ENCODE results near the gene RNU7-1.
A peak's percentile ranks its signal among the peaks of the same experiment; 100 is the strongest.

The RNU7-1 gene

GRCh38 chr12:6964605-6965025, 21.0 kb downstream of the RNU7-1 start:
- DNase-seq (ENCODE audit: low read depth in 2 of 2): no peak

- DNase-seq (ENCODE audit: low read depth in 2 of 2): peak; percentile 76 to 81
Measured at GRCh38 chr12:6965026-6965661, 21.5 kb downstream of the RNU7-1 start.

GRCh38 chr12:6965714-6966113, 22.1 kb downstream of the RNU7-1 start:
- no peak for DNase-seq (ENCODE audit: low read depth in 2 of 2)

DNA sequence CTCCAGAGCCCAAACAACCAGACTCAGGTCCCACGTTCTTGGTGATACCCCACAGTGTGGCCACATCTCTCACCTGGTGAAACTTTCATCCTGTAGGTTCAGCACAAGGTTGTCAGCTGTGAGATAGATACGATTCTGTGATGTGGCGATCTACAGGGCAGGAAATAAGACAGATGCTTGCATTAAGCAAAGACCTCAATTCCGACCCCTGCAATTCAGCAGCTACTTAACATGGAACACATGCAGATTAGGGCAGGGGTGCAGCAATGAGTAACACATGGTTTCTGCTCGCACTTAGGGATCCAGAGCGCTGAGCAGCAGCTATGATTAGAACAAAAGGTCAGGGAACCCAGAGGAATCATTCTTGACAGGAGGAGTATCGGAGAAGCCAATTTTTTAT, 22.7 kb downstream of the RNU7-1 start:
- no peak for DNase-seq (ENCODE audit: low read depth in 2 of 2)

GRCh38 chr12:6967651-6968100, 24.1 kb downstream of the RNU7-1 start:
- no peak for DNase-seq (ENCODE audit: low read depth in 2 of 2)

DNA sequence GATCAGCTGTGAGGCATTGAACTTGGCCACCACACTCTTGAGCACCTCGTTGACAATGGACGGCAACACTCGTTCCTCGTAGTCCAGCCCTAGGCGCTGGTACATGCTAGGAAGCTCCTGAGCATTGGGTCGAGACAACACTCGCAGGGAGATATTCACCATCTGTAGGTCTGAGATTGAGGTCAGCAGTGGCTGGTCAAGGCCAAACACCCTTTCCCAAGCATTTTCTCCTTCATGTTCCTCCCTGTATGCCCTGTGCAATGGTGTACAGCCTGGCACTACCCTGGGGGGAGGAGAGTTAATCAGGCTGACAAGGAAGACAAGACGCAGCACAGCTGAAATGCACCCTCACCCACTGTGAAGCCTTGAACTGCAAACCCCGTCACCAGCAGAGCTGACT, 24.8 kb downstream of the RNU7-1 start:
- DNase-seq (ENCODE audit: low read depth in 2 of 2): no peak

GRCh38 chr12:6970096-6970527, 26.5 kb downstream of the RNU7-1 start:
- no peak for DNase-seq (ENCODE audit: low read depth in 2 of 2)

GRCh38 chr12:6974180-6974579, 30.6 kb downstream of the RNU7-1 start:
- no peak for DNase-seq (ENCODE audit: low read depth in 2 of 2)

GRCh38 chr12:6975297-6976032, 31.8 kb downstream of the RNU7-1 start:
- no peak for DNase-seq (ENCODE audit: low read depth in 2 of 2)

GRCh38 chr12:6977653-6978052, 34.0 kb downstream of the RNU7-1 start:
- no peak for DNase-seq (ENCODE audit: low read depth in 2 of 2)

DNA sequence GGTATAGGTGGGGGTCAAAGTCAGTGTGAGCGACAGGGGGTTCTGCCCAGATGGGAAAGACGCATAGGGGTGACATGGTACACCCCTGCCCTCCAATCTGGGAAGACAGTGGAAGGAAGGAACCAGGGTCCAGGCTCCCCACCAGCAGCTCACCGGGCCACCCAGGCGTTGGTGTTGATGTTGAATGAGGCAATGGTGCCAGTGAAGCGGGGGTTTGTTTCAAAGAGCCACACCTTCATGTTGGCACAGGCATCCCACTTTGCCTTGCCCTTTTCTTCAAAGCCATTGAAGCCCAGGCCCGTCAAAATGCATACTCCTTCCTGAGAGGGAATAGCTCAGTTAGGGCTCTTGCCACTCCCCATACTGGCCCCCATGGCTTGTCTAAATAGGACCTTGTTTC, 34.6 kb downstream of the RNU7-1 start:
- no peak for DNase-seq (ENCODE audit: low read depth in 2 of 2)

DNA sequence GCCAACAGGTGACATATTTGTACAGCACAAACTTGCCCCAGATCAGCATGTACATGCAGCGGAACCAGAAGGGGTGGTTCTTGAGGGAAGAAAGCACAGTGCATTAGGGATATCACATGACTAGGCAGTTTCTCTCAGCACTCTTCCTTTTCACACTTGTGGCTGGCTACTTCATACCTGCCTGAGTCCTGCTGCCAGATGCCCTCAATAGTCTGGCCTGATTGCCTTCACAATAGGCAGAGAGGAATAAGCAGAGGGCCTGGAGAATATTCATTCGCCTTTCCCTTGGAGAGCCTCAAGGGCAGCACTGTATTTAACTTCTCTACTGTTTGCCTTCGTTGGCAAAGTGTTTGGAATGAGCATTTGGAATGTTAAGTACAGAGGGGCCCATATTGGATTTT, 35.0 kb downstream of the RNU7-1 start:
- DNase-seq (ENCODE audit: low read depth in 2 of 2): no peak

DNA sequence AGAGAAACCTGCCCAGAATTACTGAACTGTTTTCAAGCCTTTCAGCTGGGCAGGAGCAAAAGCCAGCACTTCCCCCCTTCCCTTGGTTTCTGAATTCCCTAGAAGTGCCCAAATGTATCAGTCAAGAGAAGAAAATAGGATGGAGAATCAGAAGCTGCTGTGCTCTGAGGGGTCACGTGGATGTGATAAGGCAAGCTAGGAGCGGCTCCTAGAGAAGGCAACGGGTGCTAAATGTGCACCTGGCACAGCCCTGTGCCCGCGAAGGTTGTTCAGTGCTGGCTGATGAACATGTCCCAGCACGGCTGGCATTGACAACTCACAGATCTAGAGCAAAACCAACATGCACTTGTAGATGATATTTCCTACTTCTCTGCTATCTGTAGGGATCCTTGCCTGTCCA, 35.4 kb downstream of the RNU7-1 start:
- DNase-seq (ENCODE audit: low read depth in 2 of 2): no peak

DNA sequence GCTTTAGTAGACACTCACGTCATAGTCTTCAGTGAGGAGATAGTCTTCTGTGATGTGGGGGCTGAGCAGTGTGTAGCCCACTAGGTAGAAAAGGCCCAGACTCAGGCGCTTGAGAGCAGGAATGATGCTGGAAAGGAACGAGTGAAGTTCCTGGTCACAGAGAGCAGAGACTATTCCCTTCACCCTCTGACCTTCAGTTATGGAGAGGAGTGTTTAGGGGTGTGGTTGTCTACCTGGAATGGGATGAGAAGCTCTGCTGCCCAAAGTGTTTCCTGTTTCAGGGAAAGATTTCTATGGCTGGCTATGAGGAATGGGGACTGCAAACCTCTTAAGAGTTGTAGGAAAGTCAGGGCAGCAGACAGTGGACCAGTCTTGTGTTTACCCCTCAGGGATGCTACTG, 35.8 kb downstream of the RNU7-1 start:
- DNase-seq (ENCODE audit: low read depth in 2 of 2): no peak

GRCh38 chr12:6980075-6980474, 36.5 kb downstream of the RNU7-1 start:
- no peak for DNase-seq (ENCODE audit: low read depth in 2 of 2)

DNA sequence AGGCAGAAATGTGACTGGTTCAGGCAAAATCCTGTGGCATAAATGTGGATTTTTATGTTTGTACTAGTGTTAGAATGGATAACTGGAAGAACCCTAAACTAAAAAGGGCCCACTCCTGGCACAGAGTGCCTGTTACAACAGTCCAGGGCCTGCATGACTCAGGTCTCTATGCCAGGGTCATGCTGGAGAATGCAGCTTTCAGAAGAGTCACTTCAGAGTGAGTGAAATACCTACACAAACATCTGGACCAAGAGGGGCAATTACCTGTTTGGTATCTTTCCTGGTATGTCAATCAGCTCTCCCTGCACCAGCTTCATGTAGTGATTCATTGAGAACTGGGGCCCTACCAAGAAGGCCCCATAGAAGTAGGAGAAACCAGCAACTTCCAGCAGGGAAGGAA, 37.1 kb downstream of the RNU7-1 start:
- no peak for DNase-seq (ENCODE audit: low read depth in 2 of 2)

DNA sequence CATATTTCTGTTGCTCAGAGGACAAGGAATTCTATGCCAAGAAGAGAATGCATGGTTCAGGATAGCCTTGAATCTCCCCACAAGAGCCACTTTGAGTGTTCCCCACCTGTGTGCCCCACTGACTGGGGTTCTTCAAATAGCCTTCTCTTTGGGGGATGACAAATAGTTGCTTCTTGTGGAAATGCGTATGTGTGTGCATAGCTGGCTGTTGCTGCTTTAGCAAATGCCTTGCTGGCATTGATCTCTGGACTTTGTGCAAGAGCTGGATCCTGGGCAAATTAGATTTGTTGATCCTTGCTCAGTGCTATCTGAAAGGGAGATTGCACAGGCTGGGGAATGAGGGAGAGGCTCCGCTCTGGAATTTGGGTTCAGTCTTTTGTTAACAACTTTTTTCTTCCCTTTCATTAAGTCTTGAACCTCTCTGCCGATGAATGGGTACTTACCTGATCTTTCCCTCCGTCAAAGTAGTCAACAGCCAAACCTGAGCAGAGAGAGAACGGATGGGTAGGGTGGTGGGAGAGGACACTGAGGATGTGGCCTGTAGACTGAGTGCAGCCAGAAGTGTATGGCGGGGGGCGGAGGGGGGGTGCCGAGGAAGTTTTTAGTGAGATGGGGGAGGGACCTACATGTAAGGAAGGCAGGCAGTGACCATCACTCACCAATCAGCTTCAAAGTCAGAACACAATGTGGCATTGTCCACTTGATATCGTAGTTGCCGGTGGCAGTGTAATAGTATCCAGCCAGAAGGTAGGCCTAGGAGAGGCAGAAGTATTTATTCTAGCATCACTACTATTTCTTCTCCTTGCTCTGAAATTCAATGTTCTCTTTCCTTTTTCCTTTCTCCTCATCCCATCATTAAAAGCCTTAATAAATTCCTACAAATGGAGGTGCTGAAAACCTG, 37.8 kb downstream of the RNU7-1 start:
- no peak for DNase-seq (ENCODE audit: low read depth in 2 of 2)

DNA sequence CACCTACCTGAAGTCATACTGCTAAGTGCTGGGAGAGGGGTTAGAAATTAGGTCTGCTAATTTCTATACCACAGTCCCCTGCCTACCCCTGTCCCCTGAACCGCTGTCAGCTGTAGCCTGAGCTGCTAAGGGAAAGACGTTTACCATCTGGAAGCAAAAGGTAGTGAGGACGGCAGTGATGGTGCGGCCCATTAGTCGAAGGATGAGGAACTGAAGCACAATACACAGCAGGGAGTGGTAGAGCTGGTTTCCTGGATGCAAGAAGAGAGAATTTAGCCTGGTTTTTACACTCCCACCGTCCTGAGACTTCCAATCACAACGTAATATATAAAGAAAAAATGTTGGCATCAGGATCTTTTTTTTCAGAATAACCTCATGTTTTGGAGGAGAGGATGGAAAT, 38.9 kb downstream of the RNU7-1 start:
- no peak for DNase-seq (ENCODE audit: low read depth in 2 of 2)

DNA sequence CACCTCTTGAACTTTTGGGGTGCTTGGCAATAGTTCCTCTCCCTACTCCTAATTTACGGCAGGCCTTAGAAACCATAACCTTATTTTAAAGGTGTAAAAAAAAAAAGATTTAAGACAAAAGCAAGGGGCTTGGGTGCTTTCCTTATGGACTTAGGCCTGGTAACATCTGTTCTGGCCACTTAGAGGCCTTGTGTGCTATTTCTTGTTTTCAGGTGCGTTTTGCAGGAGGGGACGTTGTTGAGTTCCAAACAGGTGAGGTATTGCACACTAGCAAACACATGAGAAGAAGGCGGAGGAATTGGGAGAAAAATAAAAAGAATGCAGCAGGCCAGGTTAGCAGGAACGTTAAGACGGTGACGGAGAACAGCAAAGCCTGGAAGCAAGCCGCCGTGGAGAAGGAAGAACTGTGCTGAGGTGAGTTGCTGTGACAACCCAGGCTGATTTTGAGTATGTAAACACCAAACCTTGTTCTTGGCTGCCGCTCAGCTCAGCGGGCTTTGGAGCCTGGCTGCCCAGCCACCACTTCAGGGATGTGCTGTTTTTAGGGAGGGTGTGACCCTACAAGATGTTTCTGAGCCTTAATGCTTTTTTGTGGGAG, 44.4 kb downstream of the RNU7-1 start:
- DNase-seq (ENCODE audit: low read depth in 2 of 2): no peak
